Adrenal gland (tissue), 12 donors: ENCODE results near the gene ST8SIA3. TPM values are rescaled to one million over a fixed set of nuclear protein-coding genes. Genes with fewer than 3 reads are reported as not detected.

Experiments used
- DNase-seq, 7 donors: peaks; one replicate each; pipeline ENCODE4 v3.0.0-alpha.2; 2019 to 2020
- H3K27ac ChIP-seq, 5 donors: fragments of 200-600 bp; sonication (generic) in 4 of 5; 1 replicate in 3 of 5; 2 replicates in 2 of 5; pipeline versions ENCODE4 v1.5.1 to v1.8.0; 2016 to 2020; ENCODE audit warnings: mild to moderate bottlenecking in 1 of 5
- H3K27me3 ChIP-seq: fragments of 200-600 bp; 2 replicates; pipeline ENCODE4 v1.8.0; 2021
- H3K36me3 ChIP-seq, 2 donors: fragments of 200-600 bp; replicated peaks in 1 of 2; 1 replicate in 1 of 2; 2 replicates in 1 of 2; pipeline versions ENCODE4 v1.5.1 to v1.8.0; 2018 to 2022
- H3K4me1 ChIP-seq, 2 donors: fragments of 200-600 bp; replicated peaks in 1 of 2; 1 replicate in 1 of 2; 2 replicates in 1 of 2; pipeline versions ENCODE4 v1.5.1 to v1.8.0; 2018 to 2021
- H3K4me3 ChIP-seq, 4 donors: fragments of 200-600 bp; sonication (generic) in 3 of 4; one replicate each; pipeline ENCODE4 v1.5.1; 2016 to 2018
- H3K9me3 ChIP-seq, 3 donors: fragments of 200-600 bp; sonication (generic) in 1 of 3; replicated peaks in 1 of 3; 1 replicate in 2 of 3; 2 replicates in 1 of 3; pipeline versions ENCODE4 v1.5.1 to v1.8.0; 2016 to 2021
- CTCF ChIP-seq, 6 experiments: fragments of 450-650 bp in 4 of 6; fragments of 200-600 bp in 2 of 6; sonication (generic) in 1 of 6; IDR thresholded peaks; 1 replicate in 5 of 6; 2 replicates in 1 of 6; pipeline versions ENCODE4 v1.5.1 to v1.8.0; 2016 to 2021; ENCODE audit warnings: antibody characterized with exemption in 6 of 6, mild to moderate bottlenecking in 2 of 6, moderate library complexity in 1 of 6
- POLR2A ChIP-seq, 2 donors: fragments of 450-650 bp; IDR thresholded peaks; one replicate each; pipeline ENCODE4 v1.6.1; 2017; ENCODE audit warnings: antibody characterized with exemption in 2 of 2, mild to moderate bottlenecking in 2 of 2, moderate library complexity in 1 of 2
- WGBS, 4 donors: extraction: QIAGEN DNeasy Blood & Tissue Kit in 2 of 4; methylation state at CpG; one replicate each; pipeline versions ENCODE4 v1.1.5 to v1.1.7; 2013 to 2017; 5-methylcytosine and 5-hydroxymethylcytosine counted together
- intact Hi-C, 2 donors: fragments of 100-400 bp; cut with DNase I; formaldehyde crosslinking; loops; one replicate each; pipeline versions ENCODE4 v1.14.1 to v1.15.0; 2022 to 2023
- polyA plus RNA-seq, 3 donors: library from polyadenylated mRNA; stranded (reverse); fragments of 200-250 nt in 2 of 3; fragments of 350-450 nt in 1 of 3; fragmentation: Illumina TruSeq in 1 of 3; extraction: RNeasy Lipid Tissue Mini Kit (QIAGEN cat#74804) in 1 of 3; gene quantifications; one replicate each; pipeline ENCODE4 v1.2.3, GENCODE V29; 2013 to 2014
- total RNA-seq, 9 donors: library from RNA; depleted of rRNA in 4 of 9; stranded (reverse); fragments of >200 nt in 4 of 9; fragments of 120-200 nt in 1 of 9; fragmentation: NEBNext Ultra II Directional in 1 of 9; extraction: Animal tissue kit (Norgen Biotek cat#: 25700) in 1 of 9; gene quantifications; one replicate each; pipeline versions ENCODE4 v1.1.0 to v1.2.4, GENCODE V29; 2013 to 2023
- donor health status: healthy with polysubstance abuse.
- donor health status: Bipolar disorder and iron deficiency.
- donor health status: DM: yes; HTN: yes; CAD: no.
- donor health status: DM: no; HTN: no; CAD: no.
- donor health status: DM: no; HTN: no; CAD: no.
- donor health status: DM: yes; HTN: yes; CAD: no.

ST8SIA3 gene
- total and polyA plus RNA-seq, 12 donors = 0.06 to 21.1 (median 2.3) TPM; not detected in 3

- intact Hi-C loops = no loop called here
- TF ChIP-seq POLR2A (IDR thresholded peaks at IDR 0.05) = no peak
- no peak for TF ChIP-seq CTCF (IDR thresholded peaks at IDR 0.05)
- Histone ChIP-seq H3K4me1 (no peaks in the 10 kb centered on the region), H3K4me3 (no peak overlapping the region), H3K9me3 (no peaks in the 10 kb centered on the region), H3K27me3 (peaks cover 13% of the 10 kb centered on the region), H3K27ac (no peak overlapping the region), H3K36me3 (no peaks in the 10 kb centered on the region)
- no peak for DNase-seq
- WGBS, 4 donors = 69 to 77% (median 72%) methylated on average over 10 to 11 of the region's 11 CpGs
These were observed 4.6 kb upstream of the ST8SIA3 start for GRCh38 chr18:57347784-57348183.

GRCh38 chr18:57352761-57353136, 392 bp downstream of the ST8SIA3 start:
- no peaks in the 10 kb centered on the region for H3K36me3 ChIP-seq
- H3K4me1 ChIP-seq = peaks cover 0 to 4% of the 10 kb centered on the region in 2 donors
- peak overlapping the region in 1 of 5 donors; percentile 68 for H3K27ac ChIP-seq
- H3K4me3 ChIP-seq = no peak overlapping the region
- intact Hi-C loops = no loop called here
- peak in 1 of 7 donors; percentile 60 for DNase-seq
- TF ChIP-seq CTCF (IDR thresholded peaks at IDR 0.05) (no peak), POLR2A (IDR thresholded peaks at IDR 0.05) (no peak)
- H3K9me3 ChIP-seq = no peaks in the 10 kb centered on the region
- WGBS, 4 donors = 0 to 2% (median 1%) methylated on average over 12 to 23 of the region's 23 CpGs
- peaks cover 30% of the 10 kb centered on the region for H3K27me3 ChIP-seq

GRCh38 chr18:57353137-57353939, 981 bp downstream of the ST8SIA3 start:
- peaks cover 0 to 4% of the 10 kb centered on the region in 2 donors for H3K4me1 ChIP-seq
- peak overlapping the region in 1 of 5 donors; percentile 68 for H3K27ac ChIP-seq
- DNase-seq = peak in 2 of 7 donors; percentile 26 to 81
- no peaks in the 10 kb centered on the region for H3K9me3 ChIP-seq
- 3 to 5% (median 3%) methylated on average over 39 to 61 of the region's 61 CpGs for WGBS, 4 donors
- no peaks in the 10 kb centered on the region for H3K36me3 ChIP-seq
- H3K27me3 ChIP-seq = peaks cover 30% of the 10 kb centered on the region
- H3K4me3 ChIP-seq = no peak overlapping the region
- TF ChIP-seq POLR2A (IDR thresholded peaks at IDR 0.05) = no peak
- TF ChIP-seq CTCF (IDR thresholded peaks at IDR 0.05) = no peak
- intact Hi-C loops = no loop called here

- Histone ChIP-seq H3K36me3 (no peaks in the 10 kb centered on the region), H3K27ac (peak overlapping the region in 1 of 5 donors; percentile 68), H3K4me3 (no peak overlapping the region), H3K27me3 (peaks cover 30% of the 10 kb centered on the region), H3K4me1 (peaks cover 0 to 4% of the 10 kb centered on the region in 2 donors), H3K9me3 (no peaks in the 10 kb centered on the region)
- 2 to 7% (median 4%) methylated on average over 11 to 37 of the region's 37 CpGs for WGBS, 4 donors
- peak; percentile 33 to 57 (median 55) for DNase-seq
- intact Hi-C loops = no loop called here
- TF ChIP-seq POLR2A (IDR thresholded peaks at IDR 0.05) (no peak), CTCF (IDR thresholded peaks at IDR 0.05) (no peak)
These were observed 1.6 kb downstream of the ST8SIA3 start for GRCh38 chr18:57353940-57354461.
